Kidney (tissue), 14 donors: Measurements from ENCODE around the gene PPP4R2. TPM values are rescaled to one million over a fixed set of nuclear protein-coding genes. Genes with fewer than 3 reads are reported as not detected.

Experiments used
- DNase-seq, 5 donors: peaks; one replicate each; pipeline ENCODE4 v3.0.0-alpha.2; 2013 to 2020
- FAIRE-seq: peaks from 2 replicates; lab custom pipeline; 2012; peaks lifted over from hg19 to GRCh38; lab: Jason Lieb, UNC
- H3K27ac ChIP-seq, 2 donors: one replicate each; pipeline ENCODE4 v1.7.0; 2013; ENCODE audit warnings: low read depth in 2 of 2, low read length in 2 of 2, inconsistent platforms in 1 of 2
- H3K27me3 ChIP-seq: one replicate; pipeline ENCODE4 v1.7.1; 2013; ENCODE audit warnings: low read length, inconsistent platforms; ENCODE audit not compliant: control insufficient read depth, insufficient read depth
- H3K36me3 ChIP-seq, 3 donors: one replicate each; pipeline versions ENCODE4 v1.7.0 to v1.7.1; 2013; ENCODE audit warnings: low read length in 3 of 3, control low read depth in 1 of 3, inconsistent platforms in 1 of 3; ENCODE audit not compliant: insufficient read depth in 3 of 3, control insufficient read depth in 2 of 3
- H3K4me1 ChIP-seq, 3 donors: one replicate each; pipeline versions ENCODE4 v1.7.0 to v1.7.1; 2013; ENCODE audit warnings: low read length in 3 of 3, inconsistent platforms in 1 of 3, low read depth in 1 of 3; ENCODE audit not compliant: control insufficient read depth in 2 of 3, insufficient read depth in 2 of 3
- H3K4me3 ChIP-seq, 3 donors: one replicate each; pipeline versions ENCODE4 v1.7.0 to v1.8.1; 2013; ENCODE audit warnings: low read length in 3 of 3, control low read depth in 1 of 3, inconsistent platforms in 1 of 3
- H3K9ac ChIP-seq, 3 donors: one replicate each; pipeline versions ENCODE4 v1.7.0 to v1.7.1; 2013; ENCODE audit warnings: low read length in 3 of 3, control low read depth in 1 of 3, inconsistent platforms in 1 of 3
- H3K9me3 ChIP-seq, 3 donors: one replicate each; pipeline versions ENCODE4 v1.7.0 to v1.7.1; 2013; ENCODE audit warnings: low read length in 3 of 3, control low read depth in 1 of 3, inconsistent platforms in 1 of 3; ENCODE audit not compliant: control insufficient read depth in 2 of 3, insufficient read depth in 1 of 3
- CTCF ChIP-seq: IDR thresholded peaks from 3 replicates; pipeline ENCODE4 v1.5.1; 2012; ENCODE audit warnings: mild to moderate bottlenecking, moderate library complexity, borderline replicate concordance; ENCODE audit not compliant: insufficient read depth; ENCODE audit errors: extremely low read depth
- intact Hi-C: fragments of 100-400 bp; cut with DNase I; formaldehyde crosslinking; loops from one replicate; pipeline ENCODE4 v1.11.1; 2022
- polyA plus RNA-seq: library from polyadenylated mRNA; stranded (reverse); fragments of 350-450 nt; fragmentation: Illumina TruSeq; extraction: RNeasy Lipid Tissue Mini Kit (QIAGEN cat#74804); gene quantifications from one replicate; pipeline ENCODE4 v1.2.3, GENCODE V29; 2014; ENCODE audit warnings: low read depth, low replicate concordance; ENCODE audit not compliant: insufficient read depth
- total RNA-seq: library from RNA; stranded (reverse); fragmentation: NEBNext Ultra II Directional; extraction: Animal tissue kit (Norgen Biotek cat#: 25700); gene quantifications from one replicate; pipeline ENCODE4 v1.2.1, GENCODE V29; 2021
- donor health status: control.
- donor health status: control.
- donor health status: control.
- donor health status: control.
- donor health status: control.
- donor health status: DM: yes; HTN: yes; CAD: no.
- donor health status: Normal renal cell carcinoma (clear cell type).

Gene PPP4R2
- total and polyA plus RNA-seq, 2 donors from 2014 or later: 14.5 to 72.0 TPM

GRCh38 chr3:73086071-73086494 lies 89.5 kb downstream of the PPP4R2 start:
- FAIRE-seq: peak; percentile 82
- Histone ChIP-seq H3K4me1 (no peaks in the 10 kb centered on the region), H3K9ac (no peak overlapping the region), H3K9me3 (no peaks in the 10 kb centered on the region), H3K27me3 (no peaks in the 10 kb centered on the region), H3K27ac (no peak overlapping the region), H3K36me3 (no peaks in the 10 kb centered on the region), H3K4me3 (no peak overlapping the region)
- DNase-seq: peak in 3 of 5 donors; percentile 43 to 71 (median 54)
- TF ChIP-seq CTCF: peak; percentile 81
- intact Hi-C loops: loop anchor here (5.0 kb wide), 1 partner anchor 234 kb away; no protein-coding TSS in a partner anchor

GRCh38 chr3:73094129-73094528 lies 97.5 kb downstream of the PPP4R2 start:
- Histone ChIP-seq H3K9ac (no peak overlapping the region), H3K4me1 (no peaks in the 10 kb centered on the region), H3K4me3 (no peak overlapping the region), H3K36me3 (no peaks in the 10 kb centered on the region), H3K27me3 (no peaks in the 10 kb centered on the region), H3K27ac (no peak overlapping the region), H3K9me3 (no peaks in the 10 kb centered on the region)
- FAIRE-seq (no peak), DNase-seq (peak in 1 of 5 donors; percentile 26)
- intact Hi-C loops: no loop called here
- TF ChIP-seq CTCF: no peak

GRCh38 chr3:73094951-73095350 lies 98.3 kb downstream of the PPP4R2 start:
- DNase-seq (no peak), FAIRE-seq (no peak)
- H3K27me3 ChIP-seq: no peaks in the 10 kb centered on the region
- H3K36me3 ChIP-seq: no peaks in the 10 kb centered on the region
- H3K4me3 ChIP-seq: no peak overlapping the region
- no peaks in the 10 kb centered on the region for H3K9me3 ChIP-seq
- H3K9ac ChIP-seq: no peak overlapping the region
- H3K27ac ChIP-seq: no peak overlapping the region
- H3K4me1 ChIP-seq: no peaks in the 10 kb centered on the region
- intact Hi-C loops: loop anchor here (5.0 kb wide), 1 partner anchor 402 kb away; no protein-coding TSS in a partner anchor
- no peak for TF ChIP-seq CTCF

GRCh38 chr3:73096169-73096568 lies 99.6 kb downstream of the PPP4R2 start:
- intact Hi-C loops: loop anchor here (5.0 kb wide), 1 partner anchor 401 kb away; no protein-coding TSS in a partner anchor
- H3K36me3 ChIP-seq: no peaks in the 10 kb centered on the region
- DNase-seq (no peak), FAIRE-seq (no peak)
- no peaks in the 10 kb centered on the region for H3K4me1 ChIP-seq
- no peaks in the 10 kb centered on the region for H3K27me3 ChIP-seq
- H3K9ac ChIP-seq: no peak overlapping the region
- TF ChIP-seq CTCF: no peak
- H3K9me3 ChIP-seq: no peaks in the 10 kb centered on the region
- no peak overlapping the region for H3K4me3 ChIP-seq
- H3K27ac ChIP-seq: no peak overlapping the region
